ENCODE measurements around the gene CD27.
"Not testable (repeated sequence)": the region's sequence is repeated elsewhere in the genome, so short reads cannot be mapped to it uniquely, and the experiment has no call there.

The CD27 gene

DNA sequence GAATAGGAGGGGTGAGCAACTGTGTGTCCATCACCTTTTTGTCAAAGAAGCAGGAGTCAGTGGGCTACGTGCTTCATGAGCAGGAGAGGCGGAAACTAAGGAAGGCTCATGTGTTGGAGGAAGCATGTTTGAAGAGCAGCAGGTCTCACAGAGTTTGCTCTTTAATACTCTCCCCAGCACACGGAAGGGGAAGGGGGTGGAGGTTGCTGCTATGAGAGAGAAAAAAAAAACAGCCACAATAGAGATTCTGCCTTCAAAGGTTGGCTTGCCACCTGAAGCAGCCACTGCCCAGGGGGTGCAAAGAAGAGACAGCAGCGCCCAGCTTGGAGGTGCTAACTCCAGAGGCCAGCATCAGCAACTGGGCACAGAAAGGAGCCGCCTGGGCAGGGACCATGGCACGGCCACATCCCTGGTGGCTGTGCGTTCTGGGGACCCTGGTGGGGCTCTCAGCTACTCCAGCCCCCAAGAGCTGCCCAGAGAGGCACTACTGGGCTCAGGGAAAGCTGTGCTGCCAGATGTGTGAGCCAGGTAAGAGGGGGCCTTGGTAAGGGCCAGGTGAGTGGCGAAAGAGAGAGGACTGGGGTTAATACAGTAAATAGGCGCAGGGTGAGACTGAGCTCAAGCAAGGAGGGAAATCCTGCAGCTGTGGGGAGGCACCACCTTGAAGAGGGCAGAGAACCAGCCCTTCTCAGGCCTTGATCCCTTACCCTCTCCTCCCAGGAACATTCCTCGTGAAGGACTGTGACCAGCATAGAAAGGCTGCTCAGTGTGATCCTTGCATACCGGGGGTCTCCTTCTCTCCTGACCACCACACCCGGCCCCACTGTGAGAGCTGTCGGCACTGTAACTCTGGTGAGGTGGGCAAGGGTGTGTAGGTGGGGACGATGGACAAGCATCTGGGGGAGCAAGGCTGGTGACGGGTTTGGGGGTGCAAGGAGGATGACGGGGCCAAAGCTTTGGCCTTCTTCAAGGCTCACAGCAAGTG lies at the start of gene CD27:
CD27 (plus strand) TSS at position 252 of the 985 bp plus-strand sequence; CDS start at position 393, 141 bp downstream.
- FAIRE-seq, result no peak

DNA sequence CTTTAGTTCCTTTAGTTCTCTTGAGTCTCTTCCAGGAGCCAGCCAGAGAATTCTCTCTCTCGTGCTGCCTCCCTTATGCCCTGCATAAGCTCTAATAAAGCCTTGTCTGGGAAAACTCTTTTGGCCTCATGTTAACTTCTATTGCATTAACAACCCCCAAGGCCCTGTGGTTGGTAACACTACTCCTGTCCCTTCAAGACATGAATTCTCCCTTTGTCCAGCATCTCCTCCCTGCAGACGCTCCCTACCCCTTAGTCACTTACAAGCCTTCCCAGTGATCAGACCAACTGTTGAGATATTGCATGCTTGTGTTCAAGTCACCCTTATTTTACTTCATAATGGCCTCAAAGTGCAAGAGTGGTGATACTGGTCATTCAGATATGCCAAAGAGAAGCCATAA lies 48.7 kb upstream of the CD27 start:
- FAIRE-seq, result no peak

DNA sequence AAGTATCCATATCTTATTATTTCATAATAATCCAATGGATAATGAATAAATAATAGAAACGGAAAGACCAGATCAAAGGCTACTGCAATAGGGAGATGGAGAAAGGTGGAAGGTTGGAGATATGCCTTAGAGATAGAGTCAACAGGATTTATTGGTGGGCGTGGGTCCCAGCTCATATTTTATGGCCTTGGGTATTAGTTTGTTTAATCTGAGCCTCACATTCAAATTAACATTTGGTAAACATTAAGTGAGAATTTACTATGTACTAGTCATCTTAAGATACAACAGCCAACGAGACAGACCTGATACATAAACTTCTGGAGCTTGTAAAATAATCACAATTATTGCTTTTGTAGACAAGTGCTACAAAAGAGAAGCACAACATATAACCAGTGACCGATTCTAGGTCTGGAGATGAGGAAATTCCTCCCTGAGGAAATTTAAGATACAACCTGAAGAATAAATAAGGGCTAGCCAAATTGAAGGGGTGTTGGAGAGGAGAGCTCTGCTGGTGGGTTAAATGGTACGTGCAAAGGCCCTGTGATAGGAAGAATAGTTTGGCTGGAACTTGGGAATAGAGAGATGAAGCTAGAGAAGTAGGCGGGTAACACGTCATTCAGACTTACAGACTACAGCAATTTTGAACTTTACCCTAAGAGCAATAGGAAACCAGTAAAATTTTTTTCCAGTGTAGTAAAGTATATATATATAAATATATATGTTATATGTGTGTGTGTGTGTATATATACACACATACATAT lies 44.7 kb upstream of the CD27 start:
- FAIRE-seq, result no peak

DNA sequence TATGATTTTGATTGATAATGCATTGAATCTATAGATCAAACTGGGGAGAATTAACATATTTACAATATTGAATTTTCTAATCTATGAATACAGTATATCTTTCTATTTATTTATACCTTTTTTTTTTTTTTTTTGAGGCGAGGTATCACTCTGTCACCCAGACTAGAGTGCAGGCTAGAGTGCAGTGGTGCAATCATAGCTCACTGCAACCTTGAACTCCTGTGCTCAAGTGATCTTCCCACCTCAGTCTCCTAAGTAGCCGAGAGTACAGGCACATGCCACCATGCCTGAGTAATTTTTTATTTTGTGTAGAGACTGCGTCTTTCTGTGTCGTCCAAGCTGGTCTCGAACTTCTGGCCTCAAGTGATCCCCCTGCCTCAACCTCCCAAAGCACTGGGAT lies 40.4 kb upstream of the CD27 start:
- FAIRE-seq, result no peak

DNA sequence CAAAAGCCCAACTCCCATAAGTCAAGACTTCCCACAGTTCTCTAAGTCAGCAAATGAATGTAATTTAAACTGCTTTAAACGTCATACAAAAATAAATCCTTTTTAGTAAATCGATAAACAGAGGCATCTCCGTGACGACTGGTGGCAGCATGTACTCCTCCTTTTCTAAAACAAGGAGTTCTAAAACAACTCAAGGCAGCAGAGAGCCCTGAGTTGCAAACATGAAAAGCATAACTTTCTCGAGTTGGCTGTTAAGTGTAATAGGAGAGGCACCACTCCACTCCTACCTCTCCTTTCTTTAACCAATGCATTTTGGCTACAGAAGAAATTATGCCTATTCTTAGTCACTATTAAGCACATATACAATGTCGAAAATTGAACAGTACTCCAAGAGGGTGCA lies 38.8 kb upstream of the CD27 start:
- no peak for FAIRE-seq

DNA sequence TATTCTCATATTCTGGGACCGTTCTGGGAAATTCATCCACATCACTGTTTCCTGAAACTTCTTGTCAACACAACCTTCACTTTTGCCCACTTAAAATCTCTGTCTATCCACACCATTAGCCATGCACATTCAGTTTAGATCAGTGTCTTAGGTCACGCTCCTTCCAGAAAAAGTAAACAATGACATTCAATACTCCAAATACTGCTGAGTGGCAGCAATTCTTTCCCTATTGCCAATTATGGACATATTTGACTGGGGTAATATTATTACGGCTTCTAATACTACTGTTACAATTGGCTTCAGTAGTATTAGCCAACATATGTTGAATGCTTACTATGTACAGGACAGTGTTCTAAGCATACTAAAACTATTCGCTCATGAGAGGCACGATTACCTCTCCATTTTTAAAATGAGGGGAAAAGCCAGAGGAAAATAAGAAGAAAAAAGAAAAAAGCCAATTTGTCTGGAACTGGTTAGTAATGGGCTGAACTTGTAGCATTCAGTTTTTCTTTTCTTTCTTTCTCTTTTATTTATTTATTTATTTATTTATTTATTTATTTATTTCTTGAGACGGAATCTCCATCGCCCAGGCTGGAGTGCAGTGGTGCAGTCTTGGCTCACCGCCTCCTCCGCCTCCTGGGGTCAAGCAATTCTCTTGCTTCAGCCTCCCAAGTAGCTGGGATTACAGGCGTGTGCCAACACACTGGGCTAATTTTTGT lies 37.4 kb upstream of the CD27 start:
- FAIRE-seq, result no peak

DNA sequence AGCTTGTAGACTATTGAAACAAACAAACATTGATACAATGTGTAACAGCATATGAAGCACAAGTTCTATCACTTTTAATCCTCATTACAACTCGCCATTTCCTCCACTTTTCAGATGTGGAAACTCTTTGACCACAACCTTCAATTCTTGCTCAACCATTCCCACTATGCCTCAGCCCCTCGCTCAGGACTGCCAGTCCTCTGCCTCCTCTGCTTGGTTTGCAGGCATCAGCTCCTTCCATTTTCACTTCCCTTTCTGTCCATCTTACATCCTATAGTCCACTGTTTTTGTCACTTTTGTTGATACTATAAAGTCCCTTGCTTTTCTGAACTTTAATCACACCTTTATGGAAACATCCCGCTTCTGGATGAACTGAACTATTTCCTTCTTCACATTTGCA lies 28.2 kb upstream of the CD27 start:
- no peak for FAIRE-seq

DNA sequence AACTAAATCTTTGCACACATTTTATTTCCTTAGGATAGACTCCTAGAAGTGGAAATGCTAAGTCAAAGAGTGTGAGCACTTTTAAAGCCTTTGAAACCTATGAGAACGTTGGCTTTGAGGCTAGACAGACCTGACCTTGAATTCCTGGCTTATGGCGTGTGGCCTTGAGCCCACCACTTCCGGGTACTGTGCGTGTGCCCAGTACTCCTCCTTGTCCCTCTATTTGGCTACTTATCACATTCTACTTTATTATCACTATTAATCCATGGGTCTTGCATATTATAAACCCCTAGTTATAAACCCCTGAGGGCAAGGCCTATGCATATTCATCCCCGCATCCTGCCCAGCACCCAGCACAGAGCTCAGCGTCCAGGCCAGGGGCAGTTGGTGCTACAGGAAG lies 26.0 kb upstream of the CD27 start:
- FAIRE-seq, result no peak

DNA sequence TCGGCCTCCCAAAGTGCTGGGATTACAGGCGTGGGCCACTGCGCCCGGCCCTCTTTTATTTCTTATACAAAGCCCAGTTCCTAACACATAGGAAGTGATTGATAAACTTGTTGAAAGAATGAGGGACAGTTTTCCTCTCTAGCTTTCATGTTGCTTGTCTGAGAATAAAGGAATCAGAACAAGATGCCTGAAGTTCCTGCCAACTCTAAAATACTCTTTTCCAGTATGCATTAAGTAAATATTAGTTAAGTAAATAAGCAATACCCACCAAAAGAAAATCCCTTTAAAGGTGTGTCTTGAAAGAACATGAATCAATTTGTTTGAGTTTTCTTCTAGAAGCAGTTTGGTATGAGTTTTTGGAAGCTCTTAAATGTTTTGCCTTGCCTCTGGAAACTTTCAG lies 24.4 kb upstream of the CD27 start:
- no peak for FAIRE-seq

DNA sequence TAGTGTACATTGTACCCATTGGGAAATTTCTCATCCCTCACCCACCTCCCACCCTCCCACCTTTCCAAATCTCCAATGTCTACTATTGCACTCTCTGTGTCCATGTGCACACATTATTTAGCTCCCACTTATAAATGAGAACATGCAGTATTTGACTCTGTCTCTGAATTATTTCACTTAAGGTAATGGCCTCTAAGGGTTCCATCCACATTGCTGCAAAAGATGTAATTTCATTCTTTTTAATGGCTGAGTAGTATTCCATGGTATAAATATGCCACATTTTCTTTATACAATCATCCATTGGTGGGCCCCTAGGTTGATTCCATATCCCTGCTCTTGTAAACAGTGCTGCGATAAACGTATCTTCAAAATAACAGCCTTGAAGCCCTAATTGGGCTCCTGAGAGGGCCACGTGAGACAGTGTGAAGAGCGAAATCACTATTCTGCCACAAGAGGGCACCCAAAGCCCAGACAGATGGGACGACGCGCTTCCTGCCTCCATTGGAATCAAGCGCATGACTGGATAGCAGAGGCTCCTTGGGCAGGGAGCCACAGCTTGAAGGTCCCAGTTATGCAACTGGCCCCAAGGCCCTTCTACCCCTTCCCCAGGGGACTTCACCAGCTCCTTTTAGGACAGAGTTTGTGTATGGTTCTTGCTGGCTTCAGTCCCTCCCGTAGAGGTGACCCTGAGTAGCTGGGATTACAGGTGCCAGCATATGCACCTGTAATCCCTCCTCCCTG lies 21.3 kb upstream of the CD27 start:
- peak; percentile 73 for FAIRE-seq

DNA sequence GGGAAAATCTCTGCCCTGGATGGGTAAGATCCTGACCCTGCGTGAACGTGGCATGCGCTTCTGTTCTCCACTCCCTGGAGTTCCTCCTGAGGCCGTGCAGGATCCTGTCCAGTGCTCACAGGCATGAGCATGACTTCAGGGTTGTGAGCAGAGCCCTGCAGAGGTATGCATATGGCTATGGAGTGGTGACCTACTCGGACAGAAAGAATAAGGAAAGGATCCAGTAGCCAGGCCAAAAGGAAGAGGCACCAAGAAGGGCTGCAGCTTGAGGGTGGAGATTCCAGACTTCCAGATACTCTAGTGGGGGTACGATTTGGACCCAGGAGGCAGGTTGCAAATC lies 20.8 kb upstream of the CD27 start:
- FAIRE-seq, result no peak

DNA sequence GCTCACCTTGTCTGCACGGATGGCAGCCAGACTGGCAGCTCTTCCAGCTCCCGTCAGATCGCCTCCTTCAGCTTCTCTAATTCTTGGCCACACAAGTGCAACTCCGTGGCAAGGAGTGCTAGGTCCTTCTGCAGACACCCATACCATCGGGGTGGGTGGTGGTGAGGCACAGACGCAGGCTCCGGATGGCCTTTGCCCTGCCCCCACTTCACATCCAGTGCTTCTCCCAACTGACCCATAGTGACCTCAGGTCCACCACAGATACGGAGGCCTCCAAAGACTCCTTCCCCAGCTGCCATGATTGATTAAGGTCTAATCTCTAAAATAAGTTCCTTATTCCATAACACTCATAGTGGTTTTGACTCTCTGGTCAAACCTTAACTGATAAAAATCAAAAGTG lies 19.9 kb upstream of the CD27 start:
- no peak for FAIRE-seq

DNA sequence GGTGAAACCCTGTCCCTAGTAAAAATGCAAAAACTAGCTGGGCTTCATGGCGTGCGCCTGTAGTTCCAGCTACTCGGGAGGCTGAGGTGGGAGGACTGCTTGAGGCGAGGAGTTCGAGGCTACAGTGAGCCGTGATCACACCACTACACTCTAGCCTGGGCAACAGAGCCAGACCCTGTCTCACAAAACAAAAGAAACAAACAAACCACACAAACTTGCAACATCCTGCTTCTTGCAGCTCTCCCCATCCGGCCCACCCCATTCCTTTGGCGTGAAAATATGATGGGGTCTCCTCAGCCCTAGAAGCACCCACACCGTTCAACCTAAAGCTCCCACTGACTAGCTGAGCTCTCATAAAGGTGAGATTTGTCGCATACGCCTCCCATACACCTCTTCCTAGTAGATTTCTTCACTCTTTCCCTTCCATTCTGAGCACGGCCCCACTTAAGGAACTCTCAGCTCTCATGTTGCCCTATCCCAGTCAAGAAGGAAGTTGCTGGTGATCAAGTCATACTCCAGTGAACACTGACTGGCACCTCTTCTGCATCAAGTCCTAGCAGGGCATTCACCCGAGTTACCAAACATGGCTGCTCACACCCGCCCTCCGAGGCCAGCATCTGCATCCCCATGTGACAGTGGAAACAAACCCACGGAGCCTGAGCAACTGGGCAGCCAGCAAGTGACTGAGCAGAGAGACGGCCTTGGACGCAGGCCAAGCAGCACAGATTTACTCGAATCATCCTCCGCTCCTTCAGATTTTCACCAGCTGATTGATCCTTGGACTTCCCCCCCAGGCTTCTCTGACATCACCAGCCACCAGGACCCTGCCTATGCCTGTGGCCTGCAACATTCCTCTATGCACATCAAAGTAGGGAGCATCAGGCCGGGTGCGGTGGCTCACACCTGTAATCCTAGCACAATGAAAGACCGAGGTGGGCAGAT lies 18.9 kb upstream of the CD27 start:
- no peak for FAIRE-seq

DNA sequence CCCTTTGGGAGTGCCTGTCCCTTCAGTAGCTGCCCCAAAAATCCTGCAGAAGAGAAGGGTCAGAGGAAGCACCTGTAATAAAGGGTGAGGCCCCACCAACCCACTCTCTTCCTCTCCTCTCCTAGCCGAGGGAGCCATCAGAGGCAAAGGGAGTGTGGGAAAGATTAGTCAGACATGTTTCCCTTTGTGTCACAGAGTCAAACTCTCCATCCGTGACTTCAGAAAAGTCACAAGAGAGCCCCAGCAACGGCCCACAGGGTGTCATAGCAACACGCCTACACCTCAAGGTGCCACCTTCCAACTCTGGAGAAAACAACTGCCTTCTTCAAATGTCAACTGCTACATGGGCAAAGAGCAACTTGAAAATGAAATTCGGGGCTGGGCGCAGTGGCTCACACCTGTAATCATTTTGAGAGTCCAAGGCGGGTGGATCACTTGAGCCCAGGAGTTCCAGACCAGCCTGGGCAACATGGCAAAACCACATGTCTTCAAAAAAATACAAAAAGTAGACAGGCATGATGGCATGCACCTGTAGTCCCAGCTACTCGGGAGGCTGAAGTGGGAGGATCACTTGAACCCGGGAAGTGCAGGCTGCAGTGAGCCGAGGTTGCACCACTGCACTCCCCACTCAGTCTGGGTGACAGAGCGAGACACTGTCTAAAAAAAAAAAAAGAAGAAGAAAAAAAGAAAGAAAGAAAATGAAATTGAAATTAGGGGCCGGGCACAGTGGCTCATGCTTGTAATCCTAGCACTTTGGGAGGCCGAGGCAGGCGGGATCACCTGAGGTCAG lies 17.7 kb upstream of the CD27 start:
- FAIRE-seq, result no peak

DNA sequence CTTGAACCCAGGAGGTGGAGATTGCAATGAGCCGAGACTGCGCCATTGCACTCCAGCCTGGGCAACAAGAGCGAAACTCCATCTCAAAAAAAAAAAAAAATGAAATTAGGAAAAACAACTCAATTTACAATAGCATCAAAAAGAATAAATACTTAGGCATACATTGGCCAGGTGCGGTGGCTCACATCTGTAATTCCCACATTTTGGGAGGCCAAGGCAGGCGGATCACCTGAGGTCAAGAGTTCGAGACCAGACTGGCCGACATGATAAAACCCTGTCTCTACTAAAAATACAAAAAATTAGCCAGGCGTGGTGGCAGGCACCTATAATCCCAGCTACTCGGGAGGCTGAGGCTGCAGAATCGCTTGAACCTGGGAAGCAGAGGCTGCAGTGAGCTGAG lies 17.0 kb upstream of the CD27 start:
- not testable (repeated sequence) for FAIRE-seq

DNA sequence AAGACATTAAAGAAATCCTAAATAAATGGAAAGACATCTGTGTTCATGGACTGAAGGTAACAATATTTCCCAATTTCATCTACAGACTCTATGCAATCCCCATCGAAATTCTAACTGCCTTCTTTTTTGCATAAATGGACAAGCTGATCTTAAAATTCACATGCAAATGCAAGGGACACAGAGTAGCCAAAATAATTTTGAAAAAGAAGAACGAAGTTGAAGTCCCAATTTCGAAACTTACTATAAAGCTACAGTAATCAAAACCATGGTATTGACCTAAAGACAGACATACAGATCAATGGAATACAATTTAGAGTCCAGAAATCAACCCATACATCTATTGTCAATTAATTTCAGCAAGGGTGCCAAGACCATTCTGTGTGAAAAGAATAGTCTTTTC lies 16.4 kb upstream of the CD27 start:
- no peak for FAIRE-seq

DNA sequence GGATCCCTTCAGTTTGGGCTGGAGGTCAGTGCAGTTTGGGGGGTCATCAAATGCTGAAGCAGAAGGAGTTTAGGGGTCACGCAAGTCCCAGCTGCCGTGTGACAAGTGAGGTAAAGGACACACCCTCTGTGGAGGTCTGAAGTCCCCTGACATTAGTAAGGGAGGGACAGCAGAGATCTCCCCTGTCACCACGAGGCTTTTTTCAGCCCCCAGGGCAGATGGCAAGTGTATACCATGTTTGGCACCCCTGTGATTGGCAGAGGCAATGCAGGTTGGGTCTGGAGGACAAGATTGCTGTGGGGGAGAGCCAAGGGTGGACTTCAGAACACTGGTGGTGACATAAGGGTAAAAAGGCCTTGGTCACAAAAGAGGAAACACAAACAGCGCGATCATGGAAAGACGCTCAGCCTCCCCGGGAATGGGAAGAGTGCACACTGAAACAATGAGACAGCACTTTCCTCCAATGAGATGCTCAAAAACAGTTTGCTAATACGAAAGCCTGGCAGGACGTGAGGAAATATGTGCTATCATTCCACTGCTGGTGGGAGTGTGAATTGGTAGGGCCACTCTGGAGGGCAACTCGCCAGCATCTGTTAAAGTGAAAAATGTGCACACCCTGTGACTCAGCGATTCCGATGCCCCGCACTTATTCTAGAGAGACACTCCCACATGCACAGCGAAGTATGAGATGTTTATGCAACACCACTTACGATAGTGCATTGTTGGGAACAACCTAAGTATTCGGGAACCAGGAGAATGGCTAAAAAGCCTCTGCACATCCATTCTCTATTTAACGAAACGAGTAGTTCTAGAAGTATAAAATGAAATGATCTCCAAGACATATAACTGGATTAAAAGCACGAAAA lies 14.4 kb upstream of the CD27 start:
- peak; percentile 42 for FAIRE-seq

DNA sequence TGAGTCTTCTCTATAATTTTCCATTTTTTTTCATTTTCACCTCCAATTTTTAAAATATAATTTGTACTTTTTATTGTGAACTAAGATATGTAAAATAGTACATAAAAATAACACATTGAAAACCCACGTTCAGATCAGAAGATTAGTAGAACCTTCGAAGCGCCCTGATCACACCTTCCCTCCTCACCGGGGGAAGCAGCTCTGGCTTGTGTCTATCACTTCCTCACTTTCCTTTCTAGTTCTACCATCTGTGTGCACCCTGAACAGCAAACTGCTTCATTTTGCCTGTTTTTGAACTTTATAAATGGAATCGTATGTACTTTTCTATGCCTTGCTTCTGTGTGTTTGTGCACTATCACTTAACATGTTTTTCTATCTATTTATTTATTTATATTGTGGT lies 11.8 kb upstream of the CD27 start:
- FAIRE-seq, result no peak
